ENCODE measurements around the gene LHFPL3.
"Not testable (repeated sequence)": the region's sequence is repeated elsewhere in the genome, so short reads cannot be mapped to it uniquely, and the experiment has no call there.

Gene LHFPL3

DNA sequence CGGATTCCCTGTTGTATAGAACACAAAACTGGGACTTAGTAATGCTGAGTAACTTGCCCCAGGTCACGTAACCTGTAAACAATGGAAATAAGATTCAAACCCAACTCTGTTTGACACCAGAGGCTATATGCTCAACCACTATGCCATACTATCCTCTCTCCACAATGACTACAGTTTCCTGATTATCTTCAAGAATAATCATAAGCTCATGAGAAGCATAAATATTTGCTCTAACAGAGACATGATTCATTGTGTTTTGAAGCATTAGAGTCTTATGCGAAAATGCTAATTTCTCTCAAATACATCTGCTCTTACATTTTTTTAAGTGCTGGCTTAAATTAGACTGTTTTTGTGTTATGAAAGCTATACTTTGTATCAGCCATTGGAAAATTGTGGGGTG lies 241.3 kb downstream of the LHFPL3 start:
- Histone ChIP-seq H3K36me3 (ENCODE audit: control insufficient read depth, low read length) (no peaks in the 10 kb centered on the region), H3K4me1 (ENCODE audit: control insufficient read depth, low read length) (no peaks in the 10 kb centered on the region), H3K27ac (ENCODE audit: low read depth, low read length) (no peak overlapping the region), H3K9me2 (replicated peaks; ENCODE audit: control insufficient read depth, low read length) (no peaks in the 10 kb centered on the region), H3K9me3 (ENCODE audit: control insufficient read depth, insufficient read depth, low read length) (no peaks in the 10 kb centered on the region), H3K4me3 (ENCODE audit: low read length) (no peak overlapping the region), H3K4me2 (ENCODE audit: low read length) (no peak overlapping the region), H3K79me2 (ENCODE audit: control insufficient read depth, low read length) (no peaks in the 10 kb centered on the region), H4K20me1 (ENCODE audit: control insufficient read depth, insufficient read depth, low read depth, low read length) (no peaks in the 10 kb centered on the region), H3F3A (ENCODE audit: control insufficient read depth, insufficient read depth) (no peaks in the 10 kb centered on the region), H3K27me3 (ENCODE audit: control insufficient read depth, low read length) (0 out of 2 replicates have a peak, but pooled peaks cover 3% of the 10 kb centered on the region)
- TF ChIP-seq, protein P1, sequence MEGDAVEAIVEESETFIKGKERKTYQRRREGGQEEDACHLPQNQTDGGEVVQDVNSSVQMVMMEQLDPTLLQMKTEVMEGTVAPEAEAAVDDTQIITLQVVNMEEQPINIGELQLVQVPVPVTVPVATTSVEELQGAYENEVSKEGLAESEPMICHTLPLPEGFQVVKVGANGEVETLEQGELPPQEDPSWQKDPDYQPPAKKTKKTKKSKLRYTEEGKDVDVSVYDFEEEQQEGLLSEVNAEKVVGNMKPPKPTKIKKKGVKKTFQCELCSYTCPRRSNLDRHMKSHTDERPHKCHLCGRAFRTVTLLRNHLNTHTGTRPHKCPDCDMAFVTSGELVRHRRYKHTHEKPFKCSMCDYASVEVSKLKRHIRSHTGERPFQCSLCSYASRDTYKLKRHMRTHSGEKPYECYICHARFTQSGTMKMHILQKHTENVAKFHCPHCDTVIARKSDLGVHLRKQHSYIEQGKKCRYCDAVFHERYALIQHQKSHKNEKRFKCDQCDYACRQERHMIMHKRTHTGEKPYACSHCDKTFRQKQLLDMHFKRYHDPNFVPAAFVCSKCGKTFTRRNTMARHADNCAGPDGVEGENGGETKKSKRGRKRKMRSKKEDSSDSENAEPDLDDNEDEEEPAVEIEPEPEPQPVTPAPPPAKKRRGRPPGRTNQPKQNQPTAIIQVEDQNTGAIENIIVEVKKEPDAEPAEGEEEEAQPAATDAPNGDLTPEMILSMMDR (IDR thresholded peaks at IDR 0.05; ENCODE audit: low read depth, low read length, poor library complexity, severe bottlenecking) = no peak
- no peak for TF ChIP-seq EZH2phosphoT487 (IDR thresholded peaks at IDR 0.05; ENCODE audit: borderline replicate concordance, low read length)

DNA sequence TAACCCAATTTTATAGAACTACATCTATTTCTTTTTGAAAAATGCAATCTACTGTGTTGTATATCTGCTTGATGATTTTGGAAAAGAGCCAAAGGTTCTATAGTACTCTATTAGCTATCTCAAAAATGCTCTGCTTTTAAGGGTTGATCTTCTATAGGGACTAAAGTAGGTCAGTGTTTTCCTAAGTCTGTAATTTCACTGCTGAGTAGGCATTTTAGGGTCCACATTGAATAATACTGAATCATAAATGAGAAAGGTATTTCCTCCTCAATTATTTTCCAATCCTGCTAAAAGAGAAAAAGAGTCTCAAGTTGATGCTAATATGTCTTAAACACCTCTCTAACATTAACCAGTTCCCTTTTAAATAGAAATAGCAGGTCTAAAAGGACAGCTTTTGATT lies 244.2 kb downstream of the LHFPL3 start:
- no peaks in the 10 kb centered on the region for H4K20me1 ChIP-seq (ENCODE audit: control insufficient read depth, insufficient read depth, low read depth, low read length)
- no peak overlapping the region for H3K27ac ChIP-seq (ENCODE audit: low read depth, low read length)
- no peaks in the 10 kb centered on the region for H3K36me3 ChIP-seq (ENCODE audit: control insufficient read depth, low read length)
- no peak overlapping the region for H3K4me3 ChIP-seq (ENCODE audit: low read length)
- H3K4me2 ChIP-seq (ENCODE audit: low read length) = no peak overlapping the region
- H3K79me2 ChIP-seq (ENCODE audit: control insufficient read depth, low read length) = no peaks in the 10 kb centered on the region
- H3K9me2 ChIP-seq (replicated peaks; ENCODE audit: control insufficient read depth, low read length) = no peaks in the 10 kb centered on the region
- H3K27me3 ChIP-seq (ENCODE audit: control insufficient read depth, low read length) = 0 out of 2 replicates have a peak, but pooled peaks cover 3% of the 10 kb centered on the region
- no peaks in the 10 kb centered on the region for H3K9me3 ChIP-seq (ENCODE audit: control insufficient read depth, insufficient read depth, low read length)
- no peaks in the 10 kb centered on the region for H3K4me1 ChIP-seq (ENCODE audit: control insufficient read depth, low read length)
- no peaks in the 10 kb centered on the region for H3F3A ChIP-seq (ENCODE audit: control insufficient read depth, insufficient read depth)
- TF ChIP-seq EZH2phosphoT487 (IDR thresholded peaks at IDR 0.05; ENCODE audit: borderline replicate concordance, low read length) = no peak
- TF ChIP-seq, protein P1 (IDR thresholded peaks at IDR 0.05; ENCODE audit: low read depth, low read length, poor library complexity, severe bottlenecking) = no peak

DNA sequence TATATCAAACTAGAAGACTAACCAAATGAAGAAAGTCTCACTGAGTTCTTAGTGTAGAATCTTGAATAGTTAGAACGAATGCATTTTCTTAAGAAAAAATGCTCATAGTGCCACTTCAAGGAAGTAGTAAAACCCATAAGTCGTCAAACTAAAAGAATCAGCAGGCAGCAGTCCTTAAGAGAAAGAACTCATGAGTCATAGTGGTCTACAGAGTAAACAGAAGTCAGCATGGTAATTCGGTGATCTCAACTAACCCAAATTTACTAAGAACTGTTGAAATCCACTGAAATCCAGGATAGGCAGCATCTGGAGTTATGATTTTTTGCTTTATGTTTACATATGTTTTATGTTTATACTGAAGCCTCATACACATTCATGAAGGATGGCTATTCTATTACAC lies 256.2 kb downstream of the LHFPL3 start:
- H3K4me3 ChIP-seq (ENCODE audit: low read length) = no peak overlapping the region
- no peaks in the 10 kb centered on the region for H3K9me3 ChIP-seq (ENCODE audit: control insufficient read depth, insufficient read depth, low read length)
- TF ChIP-seq, protein P1 (IDR thresholded peaks at IDR 0.05; ENCODE audit: low read depth, low read length, poor library complexity, severe bottlenecking) = no peak
- no peak for TF ChIP-seq EZH2phosphoT487 (IDR thresholded peaks at IDR 0.05; ENCODE audit: borderline replicate concordance, low read length)
- H3K9me2 ChIP-seq (replicated peaks; ENCODE audit: control insufficient read depth, low read length) = no peaks in the 10 kb centered on the region
- no peak overlapping the region for H3K27ac ChIP-seq (ENCODE audit: low read depth, low read length)
- H3F3A ChIP-seq (ENCODE audit: control insufficient read depth, insufficient read depth) = no peaks in the 10 kb centered on the region
- no peak overlapping the region for H3K4me2 ChIP-seq (ENCODE audit: low read length)
- H3K27me3 ChIP-seq (ENCODE audit: control insufficient read depth, low read length) = no peaks in the 10 kb centered on the region
- no peaks in the 10 kb centered on the region for H3K36me3 ChIP-seq (ENCODE audit: control insufficient read depth, low read length)
- H3K79me2 ChIP-seq (ENCODE audit: control insufficient read depth, low read length) = no peaks in the 10 kb centered on the region
- H4K20me1 ChIP-seq (ENCODE audit: control insufficient read depth, insufficient read depth, low read depth, low read length) = no peaks in the 10 kb centered on the region
- no peaks in the 10 kb centered on the region for H3K4me1 ChIP-seq (ENCODE audit: control insufficient read depth, low read length)

DNA sequence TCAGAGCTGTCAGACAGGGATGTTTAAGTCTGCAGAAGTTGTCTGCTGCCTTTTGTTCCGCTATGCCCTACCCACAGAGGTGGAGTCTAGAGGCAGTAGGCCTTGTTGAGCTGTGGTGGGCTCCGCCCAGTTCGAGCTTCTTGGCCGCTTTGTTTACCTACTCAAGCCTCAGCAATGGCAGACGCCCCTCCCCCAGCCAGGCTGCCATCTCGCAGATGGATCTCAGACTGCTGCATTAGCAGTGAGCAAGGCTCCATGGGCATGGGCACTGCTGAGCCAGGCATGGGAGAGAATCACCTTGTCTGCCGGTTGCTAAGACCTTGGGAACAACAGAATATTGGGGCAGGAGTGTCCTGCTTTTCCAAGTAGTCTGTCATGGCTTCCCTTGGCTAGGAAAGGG lies 267.2 kb downstream of the LHFPL3 start:
- not testable (repeated sequence) for H3K27ac ChIP-seq (ENCODE audit: low read depth, low read length); H3K9me3 ChIP-seq (ENCODE audit: control insufficient read depth, insufficient read depth, low read length); H3K4me1 ChIP-seq (ENCODE audit: control insufficient read depth, low read length); H3K4me3 ChIP-seq (ENCODE audit: low read length); H3K4me2 ChIP-seq (ENCODE audit: low read length); H3K9me2 ChIP-seq (replicated peaks; ENCODE audit: control insufficient read depth, low read length); H3K36me3 ChIP-seq (ENCODE audit: control insufficient read depth, low read length); H3K79me2 ChIP-seq (ENCODE audit: control insufficient read depth, low read length); H3K27me3 ChIP-seq (ENCODE audit: control insufficient read depth, low read length); H4K20me1 ChIP-seq (ENCODE audit: control insufficient read depth, insufficient read depth, low read depth, low read length); H3F3A ChIP-seq (ENCODE audit: control insufficient read depth, insufficient read depth)
